GM12874 (cell line): Measurements from ENCODE around the gene SGTA.

Source experiments
- CTCF ChIP-seq: IDR thresholded peaks from 2 replicates; pipeline ENCODE4 v1.5.1; 2011; ENCODE audit warnings: low read depth, mild to moderate bottlenecking, control low read depth, low read length, moderate library complexity; ENCODE audit not compliant: insufficient read depth

Gene SGTA

GRCh38 chr19:2785244-2785997 is 2.3 kb upstream of the SGTA start, which contains the start of gene THOP1:
THOP1 (plus strand) TSS chr19:2785503; CDS start chr19:2785663, 160 bp downstream.
- no peak for TF ChIP-seq CTCF

- TF ChIP-seq CTCF: no peak
Observed at GRCh38 chr19:2783781-2784145, 690 bp upstream of the SGTA start.

- TF ChIP-seq CTCF: no peak
Observed at GRCh38 chr19:2782329-2782935, 641 bp downstream of the SGTA start.

- TF ChIP-seq CTCF: no peak
Observed at GRCh38 chr19:2780284-2780683, 2.8 kb downstream of the SGTA start.

- no peak for TF ChIP-seq CTCF
Observed at GRCh38 chr19:2779121-2779740, 3.8 kb downstream of the SGTA start.

GRCh38 chr19:2777952-2778683 is 5.0 kb downstream of the SGTA start:
- no peak for TF ChIP-seq CTCF
